Glutamatergic neuron (in vitro differentiated cells): ENCODE results near the gene IL32. TPM values are rescaled to one million over a fixed set of nuclear protein-coding genes. Genes with fewer than 3 reads are reported as not detected.
"Not testable (repeated sequence)": the region's sequence is repeated elsewhere in the genome, so short reads cannot be mapped to it uniquely, and the experiment has no call there.

Experiments used
- DNase-seq: peaks from one replicate; pipeline ENCODE4 v3.0.0; 2022
- H3K27ac Mint-ChIP-seq: one replicate; pipeline ENCODE4 v1.8.0; 2020; ENCODE audit warnings: mild to moderate bottlenecking, mixed read lengths, inconsistent platforms; ENCODE audit not compliant: unreplicated experiment
- H3K27me3 Mint-ChIP-seq: one replicate; pipeline ENCODE4 v1.8.0; 2020; ENCODE audit warnings: mild to moderate bottlenecking, moderate library complexity, mixed read lengths, inconsistent platforms; ENCODE audit not compliant: unreplicated experiment
- H3K36me3 Mint-ChIP-seq: one replicate; pipeline ENCODE4 v1.8.0; 2020; ENCODE audit warnings: mild to moderate bottlenecking, mixed read lengths, inconsistent platforms; ENCODE audit not compliant: unreplicated experiment
- H3K4me1 Mint-ChIP-seq: one replicate; pipeline ENCODE4 v1.8.0; 2020; ENCODE audit warnings: mild to moderate bottlenecking, low read depth, mixed read lengths, inconsistent platforms; ENCODE audit not compliant: unreplicated experiment
- H3K4me3 Mint-ChIP-seq: one replicate; pipeline ENCODE4 v1.8.0; 2020; ENCODE audit warnings: mild to moderate bottlenecking, mixed read lengths, inconsistent platforms; ENCODE audit not compliant: unreplicated experiment
- H3K9me3 Mint-ChIP-seq: one replicate; pipeline ENCODE4 v1.8.0; 2020; ENCODE audit warnings: mild to moderate bottlenecking, moderate library complexity, mixed read lengths, inconsistent platforms; ENCODE audit not compliant: unreplicated experiment
- total RNA-seq: library from RNA; stranded (reverse); fragmentation: NEBNext Ultra II Directional; extraction: Animal tissue kit (Norgen Biotek cat#: 25700); gene quantifications from one replicate; pipeline ENCODE4 v1.2.1, GENCODE V29; 2021; ENCODE audit not compliant: unreplicated experiment
- TF ChIP-seq, protein P1 (sequence below): fragments of 200-600 bp; sonication (generic); IDR thresholded peaks from one replicate; pipeline ENCODE4 v1.5.0; 2021; ENCODE audit not compliant: partially characterized antibody, unreplicated experiment

The IL32 gene
- total RNA-seq, 1 donor from 2014 or later = 1.3 TPM

DNA sequence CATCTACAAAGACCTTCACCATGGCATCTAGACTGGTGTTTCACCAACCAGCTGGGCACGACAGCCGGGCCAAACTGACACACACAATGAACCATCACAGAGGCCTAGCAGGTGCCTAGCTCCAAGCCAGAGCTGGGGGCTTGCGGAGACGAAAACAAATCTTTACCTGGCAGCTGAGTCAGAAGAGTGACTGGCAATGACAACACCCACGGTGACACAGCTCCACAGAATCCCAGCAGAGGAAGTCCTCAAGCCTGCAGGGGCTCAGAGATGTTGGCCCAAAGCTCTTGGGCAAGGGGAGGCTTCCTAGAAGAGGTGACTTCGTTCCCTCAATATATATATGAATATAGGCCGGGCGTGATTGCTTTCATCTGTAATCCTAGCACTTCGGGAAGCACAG lies 13.9 kb upstream of the IL32 start:
- no peak overlapping the region for H3K4me3 Mint-ChIP-seq
- peaks cover 14% of the 10 kb centered on the region for H3K27me3 Mint-ChIP-seq
- peaks cover 6% of the 10 kb centered on the region for H3K36me3 Mint-ChIP-seq
- no peak overlapping the region for H3K27ac Mint-ChIP-seq
- no peaks in the 10 kb centered on the region for H3K4me1 Mint-ChIP-seq
- DNase-seq = no peak
- TF ChIP-seq, protein P1, sequence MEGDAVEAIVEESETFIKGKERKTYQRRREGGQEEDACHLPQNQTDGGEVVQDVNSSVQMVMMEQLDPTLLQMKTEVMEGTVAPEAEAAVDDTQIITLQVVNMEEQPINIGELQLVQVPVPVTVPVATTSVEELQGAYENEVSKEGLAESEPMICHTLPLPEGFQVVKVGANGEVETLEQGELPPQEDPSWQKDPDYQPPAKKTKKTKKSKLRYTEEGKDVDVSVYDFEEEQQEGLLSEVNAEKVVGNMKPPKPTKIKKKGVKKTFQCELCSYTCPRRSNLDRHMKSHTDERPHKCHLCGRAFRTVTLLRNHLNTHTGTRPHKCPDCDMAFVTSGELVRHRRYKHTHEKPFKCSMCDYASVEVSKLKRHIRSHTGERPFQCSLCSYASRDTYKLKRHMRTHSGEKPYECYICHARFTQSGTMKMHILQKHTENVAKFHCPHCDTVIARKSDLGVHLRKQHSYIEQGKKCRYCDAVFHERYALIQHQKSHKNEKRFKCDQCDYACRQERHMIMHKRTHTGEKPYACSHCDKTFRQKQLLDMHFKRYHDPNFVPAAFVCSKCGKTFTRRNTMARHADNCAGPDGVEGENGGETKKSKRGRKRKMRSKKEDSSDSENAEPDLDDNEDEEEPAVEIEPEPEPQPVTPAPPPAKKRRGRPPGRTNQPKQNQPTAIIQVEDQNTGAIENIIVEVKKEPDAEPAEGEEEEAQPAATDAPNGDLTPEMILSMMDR = no peak
- H3K9me3 Mint-ChIP-seq = peaks cover 4% of the 10 kb centered on the region

GRCh38 chr16:3052571-3053329 lies 12.7 kb upstream of the IL32 start:
- H3K27ac Mint-ChIP-seq, H3K9me3 Mint-ChIP-seq, DNase-seq, H3K4me3 Mint-ChIP-seq, H3K36me3 Mint-ChIP-seq, H3K4me1 Mint-ChIP-seq: not testable (repeated sequence)
- peaks cover 12% of the 10 kb centered on the region for H3K27me3 Mint-ChIP-seq

GRCh38 chr16:3053330-3053710 lies 12.1 kb upstream of the IL32 start:
- DNase-seq, H3K27ac Mint-ChIP-seq, H3K4me3 Mint-ChIP-seq, H3K4me1 Mint-ChIP-seq, H3K36me3 Mint-ChIP-seq, H3K9me3 Mint-ChIP-seq: not testable (repeated sequence)
- H3K27me3 Mint-ChIP-seq = peaks cover 11% of the 10 kb centered on the region

DNA sequence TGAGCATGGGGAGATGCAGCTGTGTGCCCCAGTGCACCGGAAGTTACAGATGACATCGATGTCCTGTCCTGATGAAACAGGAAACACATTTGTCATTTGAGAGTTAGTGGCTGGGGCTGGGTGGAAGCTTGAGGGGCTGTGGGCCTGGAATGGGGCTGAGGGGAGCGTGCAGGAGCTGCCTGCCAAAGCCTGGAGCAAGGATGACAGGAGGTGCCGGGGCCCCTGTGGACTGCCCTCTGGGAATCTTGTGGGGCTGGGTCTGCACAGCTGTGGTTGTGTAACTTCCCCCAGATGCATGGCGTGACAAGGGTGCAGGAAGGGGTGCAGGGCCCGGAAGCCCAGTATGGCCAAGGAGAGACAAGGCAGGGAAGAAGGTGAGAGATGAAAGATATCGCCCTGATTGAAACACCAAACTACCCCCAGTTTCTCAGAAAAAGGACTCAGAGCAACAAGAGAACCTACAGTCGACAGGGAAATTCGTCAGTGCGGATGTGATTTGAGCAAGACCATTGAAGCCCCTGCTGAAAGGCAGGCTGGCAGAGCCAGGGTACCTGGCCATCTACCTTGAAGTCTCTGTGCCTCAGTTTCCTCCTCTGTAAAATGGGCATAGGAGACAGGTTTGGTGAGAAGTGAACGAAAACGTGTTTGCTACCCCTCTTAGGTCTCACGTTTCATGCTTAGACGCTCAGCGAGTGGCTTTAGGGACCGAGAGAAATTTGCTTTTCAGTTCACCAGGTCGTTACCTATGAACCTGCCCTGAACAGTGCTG lies 10.3 kb upstream of the IL32 start:
- H3K27ac Mint-ChIP-seq = no peak overlapping the region
- H3K4me3 Mint-ChIP-seq = no peak overlapping the region
- no peak for DNase-seq
- TF ChIP-seq, protein P1 = no peak
- H3K36me3 Mint-ChIP-seq = no peaks in the 10 kb centered on the region
- H3K9me3 Mint-ChIP-seq = peaks cover under 1% of the 10 kb centered on the region
- peaks cover 9% of the 10 kb centered on the region for H3K27me3 Mint-ChIP-seq
- no peaks in the 10 kb centered on the region for H3K4me1 Mint-ChIP-seq

- H3K4me1 Mint-ChIP-seq, H3K27ac Mint-ChIP-seq, H3K36me3 Mint-ChIP-seq, H3K4me3 Mint-ChIP-seq, H3K27me3 Mint-ChIP-seq, DNase-seq, H3K9me3 Mint-ChIP-seq: not testable (repeated sequence)
These were observed 9.7 kb upstream of the IL32 start for GRCh38 chr16:3055734-3056115.

DNA sequence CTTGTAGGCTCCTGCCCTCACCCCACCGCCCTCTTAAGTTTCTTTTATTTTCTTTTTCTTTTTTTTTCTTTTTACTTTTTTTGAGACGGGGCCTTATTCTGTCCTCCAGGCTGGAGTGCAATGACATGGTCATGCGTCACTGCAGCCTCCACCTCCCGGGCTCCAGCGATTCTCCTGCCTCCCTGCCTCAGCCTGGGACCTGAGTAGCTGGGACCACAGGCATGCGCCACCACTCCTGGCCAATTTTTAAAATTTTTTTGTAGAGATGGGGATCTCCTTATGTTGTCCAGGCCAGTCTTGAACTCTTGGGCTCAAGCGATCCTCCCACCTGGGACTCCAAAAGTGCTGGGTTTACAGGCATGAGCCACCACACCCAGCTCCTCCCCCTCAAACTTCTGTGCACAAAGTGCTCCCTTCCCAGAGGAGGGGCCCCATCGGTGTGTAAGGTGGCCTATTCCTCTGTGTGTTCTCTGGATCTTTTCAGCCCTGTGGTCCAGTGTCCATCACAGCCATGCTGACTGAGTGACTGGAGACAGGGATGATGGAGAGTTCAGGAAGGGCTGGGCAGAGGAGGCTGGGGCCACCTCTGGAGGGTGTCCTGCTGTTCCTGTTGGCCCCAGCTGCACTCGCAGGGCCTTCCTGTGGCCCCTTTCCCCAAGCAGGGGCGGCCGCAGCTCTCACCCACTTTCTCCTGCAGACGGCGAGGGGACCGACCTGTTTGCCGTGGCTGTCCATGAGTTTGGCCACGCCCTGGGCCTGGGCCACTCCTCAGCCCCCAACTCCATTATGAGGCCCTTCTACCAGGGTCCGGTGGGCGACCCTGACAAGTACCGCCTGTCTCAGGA lies 8.9 kb upstream of the IL32 start:
- no peaks in the 10 kb centered on the region for H3K36me3 Mint-ChIP-seq
- no peak overlapping the region for H3K27ac Mint-ChIP-seq
- H3K4me3 Mint-ChIP-seq = no peak overlapping the region
- no peak for DNase-seq
- no peaks in the 10 kb centered on the region for H3K4me1 Mint-ChIP-seq
- peaks cover 7% of the 10 kb centered on the region for H3K27me3 Mint-ChIP-seq
- H3K9me3 Mint-ChIP-seq = peaks cover 3% of the 10 kb centered on the region
- TF ChIP-seq, protein P1 = no peak
